AG10803 (cell line): ENCODE results near the gene STEAP4.

Experiments used
- DNase-seq: peaks from one replicate; pipeline ENCODE4 v3.0.0; 2010; ENCODE audit warnings: low read depth
- H3K4me3 ChIP-seq: 2 replicates; pipeline ENCODE4 v1.5.1; 2011; ENCODE audit warnings: mild to moderate bottlenecking, low read length, control low read depth
- CTCF ChIP-seq: conservative IDR thresholded peaks from 2 replicates; pipeline ENCODE4 v1.5.1; 2011; ENCODE audit warnings: mild to moderate bottlenecking, low read length, control low read depth, inconsistent platforms

STEAP4 gene

GRCh38 chr7:88306590-88307048 lies at the start of gene STEAP4:
TSS of gene STEAP4 (minus strand) at chr7:88306894. CDS start at chr7:88284269, 22,625 bp downstream.
- DNase-seq: peak; percentile 46
- no peak within 1 kb of the TSS for H3K4me3 ChIP-seq
- TF ChIP-seq CTCF: no peak

GRCh38 chr7:88355011-88355410 lies 48.3 kb upstream of the STEAP4 start:
- no peak for DNase-seq
- TF ChIP-seq CTCF: no peak
- H3K4me3 ChIP-seq: no peak overlapping the region

GRCh38 chr7:88350118-88350517 lies 43.4 kb upstream of the STEAP4 start:
- no peak for TF ChIP-seq CTCF
- no peak for DNase-seq
- no peak overlapping the region for H3K4me3 ChIP-seq

- H3K4me3 ChIP-seq: no peak overlapping the region
- DNase-seq: no peak
- TF ChIP-seq CTCF: no peak
Measured at GRCh38 chr7:88347517-88347916, 40.8 kb upstream of the STEAP4 start.

GRCh38 chr7:88347090-88347489 lies 40.4 kb upstream of the STEAP4 start:
- no peak overlapping the region for H3K4me3 ChIP-seq
- no peak for DNase-seq
- no peak for TF ChIP-seq CTCF

GRCh38 chr7:88346357-88346756 lies 39.7 kb upstream of the STEAP4 start:
- no peak overlapping the region for H3K4me3 ChIP-seq
- no peak for TF ChIP-seq CTCF
- no peak for DNase-seq

- DNase-seq: peak; percentile 1
- TF ChIP-seq CTCF: peak; percentile 39
- H3K4me3 ChIP-seq: no peak overlapping the region
Measured at GRCh38 chr7:88344956-88345832, 38.5 kb upstream of the STEAP4 start.
